Astrocyte (in vitro differentiated cells and primary cell): ENCODE results near the gene SMOC2.
A peak's percentile ranks its signal among the peaks of the same experiment; 100 is the strongest.

Experiments used
- EZH2 ChIP-seq: IDR thresholded peaks from 2 replicates; pipeline ENCODE4 v1.6.1; 2012; ENCODE audit warnings: mild to moderate bottlenecking, low read length, inconsistent platforms; ENCODE audit not compliant: insufficient read depth
- TF ChIP-seq, protein P1 (sequence below): IDR thresholded peaks from 2 replicates; pipeline ENCODE4 v1.5.1; 2011; ENCODE audit warnings: low read depth, mild to moderate bottlenecking, inconsistent platforms, low read length, moderate library complexity; ENCODE audit not compliant: insufficient read depth

DNA sequence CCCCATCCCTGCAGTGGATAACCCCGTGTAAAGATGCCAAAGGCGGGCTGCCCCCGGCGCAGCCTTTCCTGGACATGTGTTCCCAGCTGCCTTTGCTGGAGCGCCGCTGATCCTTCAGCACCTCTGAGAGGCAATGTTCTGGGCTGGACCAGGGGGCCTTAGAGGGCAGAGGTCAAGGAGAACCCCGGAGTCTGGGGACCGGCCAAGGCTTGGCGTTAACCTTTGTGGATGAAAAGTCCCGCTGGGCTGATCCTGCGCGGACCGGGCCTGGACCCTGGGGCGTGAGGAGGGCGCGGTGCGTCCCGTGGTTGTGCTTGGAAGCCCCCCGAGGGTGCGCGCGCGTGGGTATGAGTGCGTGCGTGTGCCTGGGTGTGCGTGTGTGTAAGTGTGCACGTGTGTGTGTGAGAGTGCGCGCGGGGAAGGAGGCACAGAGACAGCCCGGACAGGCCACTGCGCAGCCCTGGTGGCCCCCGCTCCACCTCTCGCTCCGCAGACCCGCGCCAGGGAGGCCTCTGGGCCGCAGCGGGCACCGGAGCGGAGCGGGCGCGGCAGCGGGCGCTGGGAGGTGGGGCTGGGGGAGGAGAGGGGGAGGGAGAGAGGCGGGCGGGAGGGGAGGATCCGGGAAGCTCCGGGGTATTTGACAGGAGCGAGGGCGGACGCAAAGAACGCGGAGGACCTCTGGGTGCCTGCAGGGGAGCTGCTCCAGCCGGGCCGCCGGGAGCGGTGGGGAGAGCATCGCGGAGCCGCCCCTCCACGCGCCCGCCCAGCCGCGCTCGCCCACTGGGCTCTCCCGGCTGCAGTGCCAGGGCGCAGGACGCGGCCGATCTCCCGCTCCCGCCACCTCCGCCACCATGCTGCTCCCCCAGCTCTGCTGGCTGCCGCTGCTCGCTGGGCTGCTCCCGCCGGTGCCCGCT lies at the start of gene SMOC2:
- TF ChIP-seq, protein P1, sequence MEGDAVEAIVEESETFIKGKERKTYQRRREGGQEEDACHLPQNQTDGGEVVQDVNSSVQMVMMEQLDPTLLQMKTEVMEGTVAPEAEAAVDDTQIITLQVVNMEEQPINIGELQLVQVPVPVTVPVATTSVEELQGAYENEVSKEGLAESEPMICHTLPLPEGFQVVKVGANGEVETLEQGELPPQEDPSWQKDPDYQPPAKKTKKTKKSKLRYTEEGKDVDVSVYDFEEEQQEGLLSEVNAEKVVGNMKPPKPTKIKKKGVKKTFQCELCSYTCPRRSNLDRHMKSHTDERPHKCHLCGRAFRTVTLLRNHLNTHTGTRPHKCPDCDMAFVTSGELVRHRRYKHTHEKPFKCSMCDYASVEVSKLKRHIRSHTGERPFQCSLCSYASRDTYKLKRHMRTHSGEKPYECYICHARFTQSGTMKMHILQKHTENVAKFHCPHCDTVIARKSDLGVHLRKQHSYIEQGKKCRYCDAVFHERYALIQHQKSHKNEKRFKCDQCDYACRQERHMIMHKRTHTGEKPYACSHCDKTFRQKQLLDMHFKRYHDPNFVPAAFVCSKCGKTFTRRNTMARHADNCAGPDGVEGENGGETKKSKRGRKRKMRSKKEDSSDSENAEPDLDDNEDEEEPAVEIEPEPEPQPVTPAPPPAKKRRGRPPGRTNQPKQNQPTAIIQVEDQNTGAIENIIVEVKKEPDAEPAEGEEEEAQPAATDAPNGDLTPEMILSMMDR = no peak
- peak; percentile 67 for TF ChIP-seq EZH2
